ENCODE results near the gene TMA16. TPM values are rescaled to one million over a fixed set of nuclear protein-coding genes. Genes with fewer than 3 reads are reported as not detected.

Gene TMA16
- total RNA-seq, 1 donor from 2014 or later = 78.5 TPM

DNA sequence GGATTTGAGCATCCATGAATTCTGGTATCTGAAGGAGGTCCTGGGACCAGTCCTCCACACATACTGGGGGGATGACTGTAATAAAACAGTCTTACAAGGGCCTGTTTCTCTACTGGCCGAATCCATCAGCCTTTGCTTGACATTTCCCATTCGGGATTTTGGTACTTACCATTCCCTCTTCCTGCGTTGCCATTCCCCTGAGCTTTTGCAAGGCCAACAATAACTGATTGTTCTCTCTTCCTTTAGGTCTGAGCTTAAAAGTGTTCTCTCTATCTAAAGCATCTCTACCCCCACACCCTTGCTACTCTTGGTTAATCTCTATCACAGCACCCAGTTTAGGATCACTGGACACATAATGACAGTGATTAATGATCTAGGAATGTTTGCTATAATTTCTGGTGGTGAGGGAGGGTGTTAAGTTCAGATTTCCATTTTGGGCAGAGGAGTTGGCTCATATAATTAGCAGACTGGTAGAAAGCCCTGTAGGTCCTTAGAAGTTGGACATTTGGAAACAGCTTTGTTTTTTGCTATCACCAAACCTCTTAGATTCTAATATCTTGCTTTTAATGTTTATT, 29.4 kb downstream of the TMA16 start:
- Histone ChIP-seq H3K4me2 (no peak overlapping the region), H3K36me3 (peaks cover 26% of the 10 kb centered on the region), H3K9me3 (ENCODE audit: low read depth) (peaks cover 3% of the 10 kb centered on the region), H3K4me3 (no peak overlapping the region), H3K4me1 (peaks cover 15% of the 10 kb centered on the region), H2AFZ (replicated peaks) (no peak overlapping the region), H3K27ac (no peak overlapping the region), H3K79me2 (ENCODE audit: low read depth) (no peaks in the 10 kb centered on the region), H4K20me1 (ENCODE audit: low read depth) (no peaks in the 10 kb centered on the region), H3F3A (ENCODE audit: low read depth) (no peaks in the 10 kb centered on the region), H3K9ac (no peak overlapping the region), H3K27me3 (no peaks in the 10 kb centered on the region)
- Mint-ChIP-seq H3K4me3 (no peak overlapping the region), H3K27me3 (ENCODE audit: insufficient read depth, low read depth) (peaks cover 2% of the 10 kb centered on the region), H3K27ac (no peak overlapping the region), H3K9me3 (no peaks in the 10 kb centered on the region), H3K4me1 (no peaks in the 10 kb centered on the region), H3K36me3 (peaks cover 26% of the 10 kb centered on the region)
- no peak for TF ChIP-seq EZH2 (IDR thresholded peaks at IDR 0.05)
- no peak for TF ChIP-seq CTCF (IDR thresholded peaks at IDR 0.05)
- TF ChIP-seq EZH2phosphoT487 (IDR thresholded peaks at IDR 0.05) = no peak
- no peak for DNase-seq (ENCODE audit: low spot score)

DNA sequence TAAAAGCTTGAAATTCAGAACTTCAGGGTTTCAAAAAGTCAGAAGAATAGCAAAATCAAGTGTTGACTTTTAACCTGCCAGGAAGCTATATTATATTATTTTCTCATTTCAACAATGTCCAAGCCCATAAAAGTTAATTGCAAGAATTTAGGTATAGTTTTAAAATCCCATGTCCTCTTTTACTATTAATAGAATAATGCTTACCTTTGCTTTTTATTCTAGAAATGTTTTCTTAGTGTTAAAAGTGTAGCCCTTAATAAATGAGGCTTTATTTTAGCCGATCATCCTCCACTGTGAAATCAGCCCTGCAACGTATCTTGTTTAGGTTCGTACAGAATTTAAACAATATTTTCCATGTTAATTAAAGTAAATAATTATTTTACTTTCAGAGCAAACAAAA, 31.5 kb downstream of the TMA16 start:
- Histone ChIP-seq H2AFZ (replicated peaks) (no peak overlapping the region), H4K20me1 (ENCODE audit: low read depth) (no peaks in the 10 kb centered on the region), H3K36me3 (peaks cover 19% of the 10 kb centered on the region), H3K4me1 (peaks cover 15% of the 10 kb centered on the region), H3K9ac (no peak overlapping the region), H3F3A (ENCODE audit: low read depth) (no peaks in the 10 kb centered on the region), H3K79me2 (ENCODE audit: low read depth) (no peaks in the 10 kb centered on the region), H3K27me3 (no peaks in the 10 kb centered on the region), H3K4me3 (no peak overlapping the region), H3K9me3 (ENCODE audit: low read depth) (peaks cover 3% of the 10 kb centered on the region), H3K27ac (no peak overlapping the region), H3K4me2 (no peak overlapping the region)
- no peak for DNase-seq (ENCODE audit: low spot score)
- Mint-ChIP-seq H3K9me3 (no peaks in the 10 kb centered on the region), H3K4me3 (no peak overlapping the region), H3K27ac (no peak overlapping the region), H3K4me1 (no peaks in the 10 kb centered on the region), H3K36me3 (peaks cover 18% of the 10 kb centered on the region), H3K27me3 (ENCODE audit: insufficient read depth, low read depth) (peaks cover 2% of the 10 kb centered on the region)
- no peak for TF ChIP-seq EZH2 (IDR thresholded peaks at IDR 0.05)

DNA sequence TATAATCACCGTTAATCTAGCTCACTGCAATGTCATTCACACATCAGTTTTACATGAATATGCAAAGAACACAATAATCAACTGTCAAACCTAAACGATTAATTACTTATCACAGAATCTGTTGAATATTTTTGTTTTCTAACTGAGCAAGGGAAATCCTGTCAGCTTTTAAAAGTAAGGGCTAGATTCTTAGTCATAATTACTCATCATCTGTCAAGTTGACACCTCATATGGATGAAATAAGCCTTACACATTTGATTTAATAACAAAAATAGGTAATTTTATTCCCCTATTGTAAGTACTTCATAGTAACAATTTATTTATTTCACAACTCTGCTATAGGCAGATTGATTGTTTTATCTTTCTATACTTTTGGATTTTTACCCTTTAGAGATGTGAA, 32.7 kb downstream of the TMA16 start:
- H3F3A ChIP-seq (ENCODE audit: low read depth) = no peaks in the 10 kb centered on the region
- no peak overlapping the region for H3K9ac ChIP-seq
- H4K20me1 ChIP-seq (ENCODE audit: low read depth) = no peaks in the 10 kb centered on the region
- DNase-seq (ENCODE audit: low spot score) = no peak
- no peaks in the 10 kb centered on the region for H3K79me2 ChIP-seq (ENCODE audit: low read depth)
- Mint-ChIP-seq H3K4me3 (no peak overlapping the region), H3K4me1 (no peaks in the 10 kb centered on the region), H3K27ac (no peak overlapping the region), H3K36me3 (peaks cover 14% of the 10 kb centered on the region), H3K9me3 (no peaks in the 10 kb centered on the region), H3K27me3 (ENCODE audit: insufficient read depth, low read depth) (peaks cover 2% of the 10 kb centered on the region)
- H2AFZ ChIP-seq (replicated peaks) = no peak overlapping the region
- H3K36me3 ChIP-seq = peaks cover 26% of the 10 kb centered on the region
- no peaks in the 10 kb centered on the region for H3K27me3 ChIP-seq
- H3K4me3 ChIP-seq = no peak overlapping the region
- H3K9me3 ChIP-seq (ENCODE audit: low read depth) = peaks cover 3% of the 10 kb centered on the region
- TF ChIP-seq EZH2phosphoT487 (IDR thresholded peaks at IDR 0.05) (no peak), EZH2 (IDR thresholded peaks at IDR 0.05) (no peak), CTCF (IDR thresholded peaks at IDR 0.05) (no peak)
- no peak overlapping the region for H3K4me2 ChIP-seq
- peaks cover 15% of the 10 kb centered on the region for H3K4me1 ChIP-seq
- H3K27ac ChIP-seq = no peak overlapping the region

GRCh38 chr4:163528653-163529052, 34.2 kb downstream of the TMA16 start:
- DNase-seq (ENCODE audit: low spot score) = no peak
- Histone ChIP-seq H3K36me3 (peaks cover 26% of the 10 kb centered on the region), H3K79me2 (ENCODE audit: low read depth) (no peaks in the 10 kb centered on the region), H3K27me3 (no peaks in the 10 kb centered on the region), H3K9me3 (ENCODE audit: low read depth) (peaks cover 3% of the 10 kb centered on the region), H2AFZ (replicated peaks) (no peak overlapping the region), H3K4me1 (peaks cover 15% of the 10 kb centered on the region), H3K4me2 (no peak overlapping the region), H3F3A (ENCODE audit: low read depth) (no peaks in the 10 kb centered on the region), H4K20me1 (ENCODE audit: low read depth) (no peaks in the 10 kb centered on the region), H3K27ac (no peak overlapping the region), H3K4me3 (no peak overlapping the region), H3K9ac (no peak overlapping the region)
- Mint-ChIP-seq H3K27ac (no peak overlapping the region), H3K27me3 (ENCODE audit: insufficient read depth, low read depth) (no peaks in the 10 kb centered on the region), H3K9me3 (no peaks in the 10 kb centered on the region), H3K4me1 (no peaks in the 10 kb centered on the region), H3K36me3 (peaks cover 8% of the 10 kb centered on the region), H3K4me3 (no peak overlapping the region)
- TF ChIP-seq EZH2 (IDR thresholded peaks at IDR 0.05) = no peak
- TF ChIP-seq CTCF (IDR thresholded peaks at IDR 0.05) = no peak
- no peak for TF ChIP-seq EZH2phosphoT487 (IDR thresholded peaks at IDR 0.05)

Measured in neural progenitor cell (in vitro differentiated cells).